Measurements from ENCODE around the gene FIGLA.

- TF ChIP-seq CTCF (IDR thresholded peaks at IDR 0.05) = no peak
- no peak for TF ChIP-seq EZH2 (IDR thresholded peaks at IDR 0.05; ENCODE audit: borderline replicate concordance, insufficient read depth, low read depth, low read length, poor library complexity, severe bottlenecking)
These were observed 45.2 kb upstream of the FIGLA start, which contains the start of gene CD207 for GRCh38 chr2:70835643-70836042.

All from B cell (primary cell).